Stimulated activated CD8-positive, alpha-beta memory T cell treated with anti-CD3 and anti-CD28 coated beads, Interleukin-7, amount 100 ng/mL, for 4 hours (primary cell): ENCODE data around the gene DAPK1.

Source experiments
- DNase-seq, 2 donors: peaks; one replicate each; pipeline ENCODE4 v3.0.0-alpha.2; 2020; ENCODE audit warnings: low read depth in 2 of 2

The DAPK1 gene

DNA sequence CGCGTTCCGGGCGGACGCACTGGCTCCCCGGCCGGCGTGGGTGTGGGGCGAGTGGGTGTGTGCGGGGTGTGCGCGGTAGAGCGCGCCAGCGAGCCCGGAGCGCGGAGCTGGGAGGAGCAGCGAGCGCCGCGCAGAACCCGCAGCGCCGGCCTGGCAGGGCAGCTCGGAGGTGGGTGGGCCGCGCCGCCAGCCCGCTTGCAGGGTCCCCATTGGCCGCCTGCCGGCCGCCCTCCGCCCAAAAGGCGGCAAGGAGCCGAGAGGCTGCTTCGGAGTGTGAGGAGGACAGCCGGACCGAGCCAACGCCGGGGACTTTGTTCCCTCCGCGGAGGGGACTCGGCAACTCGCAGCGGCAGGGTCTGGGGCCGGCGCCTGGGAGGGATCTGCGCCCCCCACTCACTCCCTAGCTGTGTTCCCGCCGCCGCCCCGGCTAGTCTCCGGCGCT lies at the start of gene DAPK1:
TSS of gene DAPK1 (plus strand) at position 264 of the 442 bp plus-strand sequence. CDS start 1,211 bp downstream, outside the sequence.
- DNase-seq = no peak

DNA sequence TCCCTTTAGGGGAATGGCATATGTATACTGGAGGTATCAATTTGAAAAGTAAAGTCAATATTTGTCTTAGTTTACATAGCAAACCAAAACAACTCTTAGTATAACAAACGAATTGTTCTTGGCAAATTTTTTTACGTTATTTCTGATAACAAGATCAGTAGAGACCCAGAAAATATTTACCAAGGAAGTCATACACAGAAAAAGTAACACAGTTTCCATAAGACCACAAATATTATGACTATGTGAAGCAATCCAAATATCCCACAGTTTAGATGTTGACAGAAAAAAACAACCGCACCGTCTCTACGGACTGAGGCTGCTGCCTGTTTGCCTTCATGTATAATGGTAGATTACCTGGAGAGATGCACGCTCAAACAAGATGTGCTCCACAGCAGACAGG lies 46.5 kb upstream of the DAPK1 start:
- no peak for DNase-seq

DNA sequence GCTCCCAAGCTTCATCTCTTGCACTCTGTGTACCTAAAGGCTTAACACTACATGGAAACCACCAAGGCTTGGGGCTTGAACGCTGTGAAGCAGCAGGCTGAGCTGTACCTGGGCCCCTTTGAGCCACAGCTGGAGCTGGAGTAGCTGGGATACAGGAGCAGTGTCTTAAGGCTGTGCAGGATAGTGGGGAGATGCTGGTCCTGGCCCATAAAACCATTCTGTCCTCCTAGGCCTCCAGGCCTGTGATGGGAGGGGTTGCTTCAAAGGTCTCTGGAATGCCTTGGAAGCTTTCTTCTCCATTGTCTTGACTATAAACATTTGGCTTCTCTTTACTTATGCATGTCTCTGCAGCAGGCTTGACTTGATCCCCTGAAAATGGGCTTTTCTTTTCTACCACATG lies 42.3 kb upstream of the DAPK1 start:
- DNase-seq = no peak

DNA sequence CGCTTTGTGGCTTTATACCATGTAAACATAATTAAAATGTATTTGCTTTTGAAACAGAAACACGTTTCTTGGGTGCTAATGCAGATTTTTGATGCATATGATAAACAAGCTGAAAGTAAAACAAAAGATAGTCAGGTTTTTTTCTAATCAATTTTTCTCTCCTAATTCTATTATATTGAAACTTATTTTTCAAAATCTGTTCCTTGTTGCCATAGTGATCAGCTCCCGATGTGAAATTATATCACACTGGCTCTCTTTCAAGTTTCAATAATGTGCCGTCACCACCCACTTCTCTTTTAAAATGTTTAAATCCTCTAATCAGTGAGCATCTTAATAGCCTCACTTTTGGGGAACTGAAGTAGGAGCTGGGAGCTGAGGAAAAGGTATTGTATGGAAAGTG lies 36.4 kb upstream of the DAPK1 start:
- no peak for DNase-seq

DNA sequence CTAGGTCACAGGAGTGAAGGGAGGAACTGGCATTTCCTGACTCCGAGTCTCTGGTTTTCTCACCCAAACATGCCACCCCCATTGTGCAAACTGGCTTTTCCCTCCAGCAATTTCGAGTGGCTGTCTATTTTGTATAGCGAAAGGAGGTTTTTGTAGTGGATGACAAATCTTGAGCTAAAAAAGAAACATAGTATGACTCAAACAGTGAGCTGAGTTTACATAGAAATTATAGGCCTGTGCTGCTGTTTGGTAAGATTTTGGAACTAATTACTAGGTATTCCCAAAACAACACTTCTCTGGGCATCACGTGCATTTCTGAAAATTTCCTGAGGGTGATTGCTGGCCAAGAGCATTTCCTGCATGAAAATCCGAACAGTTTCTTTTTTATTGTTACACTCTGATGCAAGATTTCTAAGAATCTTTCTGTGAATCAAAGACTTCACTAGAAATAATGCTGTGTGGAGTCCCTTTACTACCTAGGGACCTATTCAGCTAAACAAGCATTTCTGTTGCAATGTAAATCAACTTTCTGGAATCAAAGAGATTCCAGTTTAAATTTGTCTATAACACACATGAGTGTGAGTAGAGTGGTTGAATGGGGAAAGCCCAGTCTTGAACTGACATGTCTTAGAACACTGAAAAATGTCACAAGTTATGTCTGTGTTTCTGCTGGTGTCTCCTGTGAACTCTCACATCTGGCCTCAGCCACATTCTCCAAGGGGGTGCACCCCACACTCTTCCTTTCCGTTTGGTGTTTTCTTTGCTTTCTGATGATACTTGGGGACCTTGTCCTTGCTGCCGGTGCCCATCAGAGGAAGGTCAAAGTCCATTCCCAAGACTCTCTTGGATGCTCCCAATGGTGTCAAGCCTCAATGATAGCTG lies 33.3 kb upstream of the DAPK1 start:
- no peak for DNase-seq

DNA sequence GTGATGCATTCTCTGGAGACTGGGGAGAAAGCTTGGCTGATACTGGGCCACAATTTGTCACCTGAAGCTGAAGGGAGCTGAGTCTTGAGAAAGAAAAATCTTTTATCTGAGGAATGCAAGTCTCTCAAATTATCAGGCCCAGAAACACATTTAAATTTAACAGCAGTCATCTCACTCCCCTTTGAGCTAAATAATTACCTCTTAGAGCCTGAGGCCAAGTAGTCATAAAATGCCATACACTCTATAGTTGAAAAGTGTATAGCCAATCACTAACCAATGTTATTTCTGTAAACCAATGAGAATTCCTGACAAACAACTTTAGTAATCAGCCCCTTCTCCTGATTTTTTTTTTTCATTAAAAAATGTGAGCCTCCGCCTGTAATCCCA lies 32.7 kb upstream of the DAPK1 start:
- DNase-seq = no peak

DNA sequence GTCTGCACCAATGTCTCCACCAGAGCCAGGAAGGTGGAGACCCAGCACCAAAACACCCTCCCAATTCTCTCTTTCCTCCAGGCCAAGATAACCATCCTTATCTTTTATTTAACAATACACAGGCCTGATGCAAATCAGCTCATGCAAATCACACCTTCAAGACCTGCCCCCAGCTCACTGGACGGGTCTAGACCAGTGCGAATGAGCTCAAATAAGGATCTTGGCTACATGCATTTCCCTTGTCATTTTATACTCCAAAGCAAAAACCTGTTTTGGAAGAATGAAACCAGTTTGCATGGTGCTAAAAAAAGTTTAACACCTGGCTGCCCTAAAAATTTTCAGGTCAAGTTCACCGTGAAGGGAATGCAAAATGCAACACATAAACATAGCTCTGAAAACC lies 31.9 kb upstream of the DAPK1 start:
- no peak for DNase-seq

DNA sequence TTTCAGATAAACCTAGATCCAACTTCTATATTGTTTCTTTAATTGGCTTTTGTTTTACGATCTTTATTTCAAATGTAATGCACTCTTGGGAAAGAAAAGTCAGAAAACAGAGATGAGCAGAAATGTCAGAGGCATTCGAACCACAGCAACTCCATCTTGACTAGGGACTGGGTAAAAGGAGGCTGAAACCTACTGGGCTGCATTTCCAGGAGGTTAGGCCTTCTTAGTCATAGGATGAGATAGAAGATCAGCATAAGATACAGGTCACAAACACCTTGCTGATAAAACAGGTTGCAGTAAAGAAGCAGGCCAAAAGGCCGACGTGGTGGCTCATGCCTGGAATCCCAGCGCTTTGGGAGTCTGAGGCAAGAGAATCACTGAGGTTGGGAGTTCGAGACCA lies 30.5 kb upstream of the DAPK1 start:
- DNase-seq = no peak

DNA sequence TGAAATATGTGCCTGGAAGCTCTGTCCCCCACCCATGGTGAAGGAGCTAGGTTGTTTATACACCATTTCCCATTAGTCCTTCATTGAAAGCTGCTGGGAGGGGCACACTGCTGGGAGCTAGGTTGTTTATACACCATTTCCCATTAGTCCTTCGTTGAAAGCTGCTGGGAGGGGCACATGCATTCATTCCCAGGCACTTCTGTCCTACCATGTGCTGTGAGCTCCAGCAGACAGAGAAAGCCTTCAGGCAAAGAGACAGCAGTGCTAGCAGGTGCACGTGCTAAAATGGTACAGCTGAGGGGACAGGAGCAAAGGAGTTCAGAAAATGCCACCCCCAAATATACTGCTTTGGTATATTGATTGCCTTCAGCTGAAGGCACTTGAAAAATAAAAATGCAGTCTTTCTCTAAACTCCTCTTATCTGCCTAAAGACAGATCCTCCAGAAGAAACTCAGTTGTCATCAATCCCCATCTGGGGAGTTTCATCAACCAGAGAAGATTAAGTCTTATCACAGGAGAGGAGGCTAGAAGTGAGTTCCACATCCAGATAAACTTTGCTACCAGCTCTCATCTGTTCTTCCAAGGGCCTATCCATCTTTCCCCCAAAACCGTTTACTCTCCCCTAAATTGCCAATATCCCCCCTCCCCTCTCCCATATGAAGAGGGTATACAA lies 27.7 kb upstream of the DAPK1 start:
- DNase-seq = no peak

DNA sequence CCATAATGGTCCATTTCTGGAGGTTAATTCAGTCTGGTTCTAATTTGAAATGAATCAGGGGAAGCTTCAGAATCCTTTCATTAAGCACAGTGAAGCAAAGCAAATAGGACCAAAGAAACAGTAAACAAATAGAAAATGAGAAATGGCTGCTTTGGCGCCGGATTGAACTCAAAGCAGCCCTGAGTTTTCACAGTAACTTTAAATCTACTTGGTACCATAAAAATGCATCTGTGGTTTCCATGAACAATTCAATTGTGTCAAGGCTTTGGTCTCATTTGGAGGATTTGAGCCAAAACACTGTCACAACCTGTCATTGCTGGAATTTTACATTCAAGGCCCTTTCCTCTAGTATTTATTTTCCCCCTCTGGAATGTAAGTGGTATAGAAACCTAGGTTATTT lies 25.9 kb upstream of the DAPK1 start:
- DNase-seq = no peak

DNA sequence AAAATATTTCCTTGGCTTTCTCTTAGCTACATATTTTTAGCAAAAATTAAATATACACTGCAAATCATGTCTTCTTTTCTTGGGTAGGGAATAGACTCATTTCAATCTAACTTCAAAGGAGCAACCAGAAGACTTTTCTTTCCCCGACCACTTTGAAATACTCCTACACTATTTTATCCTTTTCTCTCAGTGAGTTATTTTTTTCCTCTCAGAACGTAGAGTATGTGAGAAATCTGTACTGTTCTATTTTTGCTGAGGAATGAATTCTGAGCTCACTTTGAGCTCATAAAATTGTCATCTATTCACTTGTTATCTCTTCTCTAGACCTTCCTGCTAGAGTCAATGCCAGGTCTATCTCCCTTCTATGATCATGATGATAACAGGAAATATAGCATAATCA lies 22.2 kb upstream of the DAPK1 start:
- DNase-seq = no peak

DNA sequence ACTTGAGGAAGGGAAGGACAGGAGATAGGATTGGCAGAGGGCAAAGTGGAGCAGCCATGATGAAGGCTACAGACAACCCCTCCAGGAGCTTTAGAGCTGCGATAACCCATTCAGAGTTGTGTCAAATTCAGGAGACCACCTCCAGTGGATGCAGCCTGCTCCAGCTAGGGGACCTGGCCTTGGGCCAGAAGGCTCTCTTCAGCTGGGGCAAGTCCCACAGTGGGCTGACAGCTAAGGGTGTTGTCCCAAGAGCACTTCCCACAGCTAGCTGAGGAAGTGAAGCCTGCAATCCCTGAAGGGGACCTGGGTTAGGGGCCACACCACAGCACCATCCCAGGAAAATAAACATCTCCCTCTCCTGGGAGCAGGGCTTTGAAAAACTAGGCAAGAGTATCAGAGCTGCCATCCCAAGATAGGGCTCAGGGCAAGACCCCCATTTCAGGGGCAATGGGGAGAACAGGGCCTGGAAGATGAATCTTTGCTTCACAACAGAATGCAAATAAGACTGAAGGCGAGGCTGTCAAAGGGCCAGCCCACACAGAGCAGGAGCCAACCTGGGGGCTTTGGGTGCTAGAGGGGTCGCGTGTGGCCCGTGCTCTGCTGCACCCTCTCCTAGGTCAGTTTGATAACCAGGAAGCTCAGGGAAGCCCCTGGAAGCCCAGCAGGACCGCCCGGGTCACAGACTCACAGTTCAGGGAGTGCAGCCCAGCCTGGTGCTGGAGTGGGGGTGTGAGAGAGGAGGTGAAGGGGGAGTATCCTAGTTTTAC lies 19.3 kb upstream of the DAPK1 start:
- DNase-seq = no peak

DNA sequence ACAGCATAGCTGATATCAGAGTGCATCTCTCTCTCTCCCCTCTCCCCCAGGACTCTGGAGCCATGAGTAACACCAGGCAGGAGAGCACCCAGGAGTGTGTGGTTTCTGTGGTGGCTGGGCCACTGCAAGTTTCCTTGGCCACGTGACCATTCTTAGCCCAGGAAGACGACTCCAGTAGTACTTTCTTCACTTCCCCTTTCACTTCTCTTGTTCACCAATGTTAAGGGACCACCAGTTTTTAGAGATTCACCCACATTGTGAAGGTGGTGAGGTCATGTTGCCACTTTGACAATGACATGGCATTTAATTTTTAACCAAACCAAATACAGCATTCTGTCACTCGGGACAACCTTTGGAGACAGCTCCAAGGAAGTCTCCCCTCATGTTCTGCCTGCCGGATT lies 17.9 kb upstream of the DAPK1 start:
- no peak for DNase-seq

DNA sequence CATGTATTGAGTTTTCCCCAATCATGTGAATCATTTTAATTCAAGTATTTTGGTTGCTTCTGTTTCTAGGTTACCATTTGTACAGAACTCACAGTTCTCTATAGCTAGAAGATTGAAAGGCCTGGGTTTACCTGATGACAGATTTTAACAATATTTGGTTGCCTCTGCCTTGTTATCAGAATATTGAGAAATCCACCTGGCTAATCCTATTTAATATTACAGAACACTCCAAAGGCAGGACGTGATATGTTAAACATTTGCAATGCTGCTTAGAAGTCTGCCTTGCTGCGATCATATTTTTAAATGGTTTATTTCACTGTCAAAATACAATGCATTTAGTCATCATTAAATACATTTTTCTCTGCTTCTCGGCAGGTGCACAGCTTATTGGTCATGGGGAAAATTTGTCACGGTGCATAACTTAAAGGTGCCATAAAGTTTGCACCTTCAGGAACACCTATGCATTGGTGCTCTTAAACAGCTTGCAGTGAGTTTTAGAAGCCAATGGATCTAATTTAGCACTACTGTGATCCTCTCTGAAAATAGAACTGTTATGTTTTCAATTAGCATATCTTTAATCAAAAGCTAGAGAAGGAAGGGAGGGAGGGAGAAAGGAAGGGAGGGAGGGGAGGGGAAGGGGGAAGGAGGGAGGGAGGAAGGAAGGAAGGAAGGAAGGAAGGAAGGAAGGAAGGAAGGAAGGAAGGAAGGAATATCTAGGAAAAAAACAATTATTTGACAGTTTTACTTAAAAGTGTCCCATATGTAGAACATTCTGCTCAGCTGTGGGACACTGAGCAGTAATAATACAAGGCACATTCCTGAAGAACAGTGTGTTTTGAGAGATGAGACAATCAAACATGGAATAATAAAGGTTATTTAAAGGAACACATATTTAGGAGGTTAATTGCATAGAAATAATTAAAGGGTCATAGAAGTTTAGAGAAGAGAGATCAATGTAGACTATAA lies 15.5 kb upstream of the DAPK1 start:
- DNase-seq = no peak

DNA sequence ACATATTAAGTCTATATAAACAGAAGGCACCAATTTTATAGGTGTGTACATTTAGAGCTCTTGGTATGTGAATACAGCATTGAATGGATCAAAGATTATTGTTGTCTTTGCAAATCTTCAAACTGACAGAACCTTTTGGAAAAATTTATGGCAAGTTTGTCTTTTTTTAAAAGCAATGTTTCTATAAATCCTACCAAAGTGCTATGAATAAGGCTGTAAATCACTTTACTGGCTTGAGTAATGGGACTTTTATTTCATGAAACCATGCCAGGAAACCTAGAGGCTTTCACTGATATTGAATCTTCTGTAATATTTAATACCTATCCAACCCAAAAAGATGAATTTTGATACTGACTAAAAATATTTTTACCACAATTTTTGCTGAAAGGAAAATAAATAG lies 7.4 kb upstream of the DAPK1 start:
- no peak for DNase-seq

DNA sequence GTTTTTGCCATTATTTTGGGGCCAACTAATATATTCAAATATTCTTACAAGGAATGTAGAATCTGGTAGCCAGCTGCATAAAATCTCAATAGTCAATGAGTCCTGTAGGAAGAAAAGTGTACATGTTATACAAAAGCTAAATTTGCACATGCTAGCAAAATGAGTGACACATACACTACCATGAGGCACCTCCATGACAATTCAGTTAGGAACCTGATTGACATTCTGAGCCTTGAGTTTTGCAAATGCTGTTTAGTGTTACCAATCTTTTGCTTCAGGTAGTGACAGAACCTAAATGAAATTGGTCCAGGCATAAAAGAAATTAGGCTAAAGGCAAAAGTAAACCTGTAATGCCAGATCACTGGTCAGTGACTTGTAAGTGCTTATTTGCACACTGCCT lies 6.8 kb upstream of the DAPK1 start:
- DNase-seq = no peak

DNA sequence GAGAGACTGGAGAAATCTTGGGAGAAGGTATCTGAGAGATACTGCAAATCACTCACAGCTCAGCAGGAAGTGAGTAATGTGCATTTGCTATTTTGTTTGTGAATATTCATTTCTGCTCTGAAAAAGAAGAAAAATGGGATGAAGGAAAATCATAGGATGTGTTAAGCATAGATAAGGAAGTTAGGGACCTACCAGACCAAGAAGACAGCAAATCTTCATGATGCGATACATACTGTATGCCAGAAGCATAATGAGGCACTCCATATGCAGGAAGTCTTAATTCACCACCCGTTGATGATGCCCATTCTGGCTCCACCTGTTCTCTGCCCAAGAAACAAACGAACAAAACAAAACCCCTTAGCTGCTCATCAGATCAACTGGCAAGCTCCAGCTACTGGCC lies 6.1 kb upstream of the DAPK1 start:
- DNase-seq = no peak

DNA sequence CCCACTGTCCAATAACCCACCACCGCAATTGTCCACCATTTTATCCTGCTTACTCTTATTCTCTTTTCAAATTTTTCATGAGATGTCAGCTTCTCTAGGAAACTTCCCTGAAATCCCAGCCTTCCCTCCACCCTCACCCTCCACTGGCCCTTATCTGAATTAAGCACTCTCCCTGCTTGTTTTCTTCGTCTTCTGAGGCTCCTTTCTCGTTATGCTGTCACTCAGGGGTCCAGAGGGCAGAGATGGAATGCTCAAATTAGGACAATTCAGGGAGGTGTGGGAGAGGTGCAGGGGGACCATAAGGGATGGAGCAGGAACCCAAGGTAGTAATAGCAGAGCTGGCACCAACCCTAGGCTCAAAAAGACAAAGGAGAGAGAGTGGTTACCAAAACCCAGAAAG lies 5.0 kb upstream of the DAPK1 start:
- no peak for DNase-seq

DNA sequence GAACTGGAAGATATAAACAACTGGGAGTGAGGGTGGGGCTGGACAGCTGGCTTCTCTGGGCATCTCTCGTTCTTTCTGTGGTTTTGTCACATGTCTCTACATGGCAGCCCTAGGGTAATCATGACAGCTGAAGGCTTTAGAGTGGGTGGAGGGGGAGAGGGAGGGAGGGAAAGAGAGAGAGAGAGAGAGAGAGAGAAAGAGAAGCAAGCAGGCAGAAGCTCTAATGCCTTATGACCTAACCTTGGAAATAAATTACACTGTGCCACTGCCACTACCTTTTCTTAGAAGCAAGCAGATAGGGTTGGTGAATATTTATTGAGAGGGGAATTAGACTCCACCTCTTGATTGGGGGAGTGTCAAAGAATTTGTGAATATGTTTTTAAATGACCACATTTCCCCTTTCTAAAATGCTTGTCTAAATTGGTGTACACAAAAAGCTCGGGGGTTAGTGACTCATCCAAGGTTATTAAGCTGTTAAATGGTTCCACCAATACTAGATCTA lies 2.6 kb upstream of the DAPK1 start:
- no peak for DNase-seq

DNA sequence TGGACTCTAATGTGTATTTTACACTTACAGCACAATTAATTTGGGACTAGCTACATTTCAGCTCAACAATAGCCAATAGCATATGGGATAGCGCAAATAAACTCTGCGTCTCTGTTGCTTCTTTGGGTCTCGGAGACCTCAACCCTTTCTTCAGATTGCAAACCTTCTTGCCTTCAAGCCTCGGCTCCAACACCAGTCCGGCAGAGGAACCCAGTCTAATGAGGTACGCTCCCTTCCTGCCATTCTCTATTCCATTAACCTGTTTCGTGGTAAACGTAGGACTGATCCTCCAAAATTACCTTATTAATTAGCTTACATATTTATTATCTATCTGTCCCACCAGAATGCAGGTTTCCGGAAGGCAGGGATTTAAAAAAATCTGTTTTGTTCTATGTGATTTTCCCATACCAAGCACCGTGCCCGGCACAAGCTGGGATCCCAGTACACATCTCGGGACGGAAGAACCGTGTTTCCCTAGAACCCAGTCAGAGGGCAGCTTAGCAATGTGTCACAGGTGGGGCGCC lies 525 bp upstream of the DAPK1 start:
- DNase-seq = no peak
